WTC11 (cell line): Measurements from ENCODE around the gene PBX3. TPM values are rescaled to one million over a fixed set of nuclear protein-coding genes. Genes with fewer than 3 reads are reported as not detected.

ENCODE experiments used
- ETV6 ChIP-seq: sonication (generic); formaldehyde crosslinking; IDR thresholded peaks from 2 replicates; pipeline ENCODE4 v1.8.1; 2022; ENCODE audit warnings: mild to moderate bottlenecking, missing genetic modification reagents
- TCF7 ChIP-seq: sonication (generic); formaldehyde crosslinking; IDR thresholded peaks from 2 replicates; pipeline ENCODE4 v1.8.0; 2022; ENCODE audit warnings: mild to moderate bottlenecking, low read depth, missing genetic modification reagents, moderate library complexity
- ZNF416 ChIP-seq: fragments of 250-450 bp; sonication (Bioruptor Pico); IDR thresholded peaks from 2 replicates; pipeline ENCODE4 v1.9.0; 2021; ENCODE audit warnings: mild to moderate bottlenecking, inconsistent platforms
- total RNA-seq: library from RNA; stranded (reverse); gene quantifications from 3 replicates; pipeline ENCODE4 v1.2.3, GENCODE V29; 2021
- TF ChIP-seq, protein P1 (sequence below): fragments of 200-600 bp; IDR thresholded peaks from 2 replicates; pipeline ENCODE4 v1.8.0; 2022; ENCODE audit warnings: antibody characterized with exemption
- TF ChIP-seq, protein P2 (sequence below): fragments of 250-450 bp; sonication (Bioruptor Pico); conservative IDR thresholded peaks from 2 replicates; pipeline ENCODE4 v1.9.0; 2021; ENCODE audit warnings: mild to moderate bottlenecking
- TF ChIP-seq, protein P3 (sequence below): fragments of 250-450 bp; sonication (Bioruptor Pico); IDR thresholded peaks from 2 replicates; pipeline ENCODE4 v1.8.0; 2021; ENCODE audit warnings: mild to moderate bottlenecking
- TF ChIP-seq, protein P4 (sequence below): sonication (generic); formaldehyde crosslinking; IDR thresholded peaks from 2 replicates; pipeline ENCODE4 v1.8.0; 2022; ENCODE audit warnings: mild to moderate bottlenecking, missing genetic modification reagents
- TF ChIP-seq, protein P5 (sequence below): sonication (generic); formaldehyde crosslinking; IDR thresholded peaks from 2 replicates; pipeline ENCODE4 v1.8.0; 2022; ENCODE audit warnings: mild to moderate bottlenecking, missing genetic modification reagents
- TF ChIP-seq, protein P6 (sequence below): sonication (generic); formaldehyde crosslinking; IDR thresholded peaks from 2 replicates; pipeline ENCODE4 v1.8.0; 2023; ENCODE audit warnings: missing genetic modification reagents, mild to moderate bottlenecking, borderline replicate concordance
- TF ChIP-seq, protein P7 (sequence below): sonication (generic); formaldehyde crosslinking; IDR thresholded peaks from 2 replicates; pipeline ENCODE4 v1.8.1; 2023; ENCODE audit warnings: mild to moderate bottlenecking, missing genetic modification reagents, borderline replicate concordance
- TF ChIP-seq, protein P8 (sequence below): sonication (generic); formaldehyde crosslinking; IDR thresholded peaks from 2 replicates; pipeline ENCODE4 v1.8.0; 2022; ENCODE audit warnings: mild to moderate bottlenecking, missing genetic modification reagents

PBX3 gene
- total RNA-seq, 1 experiment from 2014 or later = 48.5 TPM

DNA sequence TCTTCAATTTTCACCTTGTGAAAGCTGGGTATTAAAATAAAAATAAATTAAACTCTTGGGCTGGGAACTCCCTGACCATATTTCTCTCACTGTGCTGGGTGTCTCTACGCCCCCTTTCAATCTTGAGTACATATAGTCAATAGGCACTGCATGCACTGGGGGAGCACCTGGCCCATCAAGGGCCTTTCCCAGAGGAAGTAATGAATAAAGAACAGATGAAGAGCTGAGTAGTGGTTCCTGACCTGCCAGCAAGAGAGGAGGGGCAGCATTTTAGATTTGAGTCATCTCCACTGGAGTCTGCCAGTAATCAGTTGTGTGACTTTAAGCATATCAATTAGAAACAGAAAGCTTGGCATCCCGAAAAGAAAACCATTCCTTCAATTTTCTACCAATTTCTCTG, 46.4 kb upstream of the PBX3 start (continued):
- TF ChIP-seq, protein P1, sequence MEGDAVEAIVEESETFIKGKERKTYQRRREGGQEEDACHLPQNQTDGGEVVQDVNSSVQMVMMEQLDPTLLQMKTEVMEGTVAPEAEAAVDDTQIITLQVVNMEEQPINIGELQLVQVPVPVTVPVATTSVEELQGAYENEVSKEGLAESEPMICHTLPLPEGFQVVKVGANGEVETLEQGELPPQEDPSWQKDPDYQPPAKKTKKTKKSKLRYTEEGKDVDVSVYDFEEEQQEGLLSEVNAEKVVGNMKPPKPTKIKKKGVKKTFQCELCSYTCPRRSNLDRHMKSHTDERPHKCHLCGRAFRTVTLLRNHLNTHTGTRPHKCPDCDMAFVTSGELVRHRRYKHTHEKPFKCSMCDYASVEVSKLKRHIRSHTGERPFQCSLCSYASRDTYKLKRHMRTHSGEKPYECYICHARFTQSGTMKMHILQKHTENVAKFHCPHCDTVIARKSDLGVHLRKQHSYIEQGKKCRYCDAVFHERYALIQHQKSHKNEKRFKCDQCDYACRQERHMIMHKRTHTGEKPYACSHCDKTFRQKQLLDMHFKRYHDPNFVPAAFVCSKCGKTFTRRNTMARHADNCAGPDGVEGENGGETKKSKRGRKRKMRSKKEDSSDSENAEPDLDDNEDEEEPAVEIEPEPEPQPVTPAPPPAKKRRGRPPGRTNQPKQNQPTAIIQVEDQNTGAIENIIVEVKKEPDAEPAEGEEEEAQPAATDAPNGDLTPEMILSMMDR = no peak
- TF ChIP-seq, protein P2, sequence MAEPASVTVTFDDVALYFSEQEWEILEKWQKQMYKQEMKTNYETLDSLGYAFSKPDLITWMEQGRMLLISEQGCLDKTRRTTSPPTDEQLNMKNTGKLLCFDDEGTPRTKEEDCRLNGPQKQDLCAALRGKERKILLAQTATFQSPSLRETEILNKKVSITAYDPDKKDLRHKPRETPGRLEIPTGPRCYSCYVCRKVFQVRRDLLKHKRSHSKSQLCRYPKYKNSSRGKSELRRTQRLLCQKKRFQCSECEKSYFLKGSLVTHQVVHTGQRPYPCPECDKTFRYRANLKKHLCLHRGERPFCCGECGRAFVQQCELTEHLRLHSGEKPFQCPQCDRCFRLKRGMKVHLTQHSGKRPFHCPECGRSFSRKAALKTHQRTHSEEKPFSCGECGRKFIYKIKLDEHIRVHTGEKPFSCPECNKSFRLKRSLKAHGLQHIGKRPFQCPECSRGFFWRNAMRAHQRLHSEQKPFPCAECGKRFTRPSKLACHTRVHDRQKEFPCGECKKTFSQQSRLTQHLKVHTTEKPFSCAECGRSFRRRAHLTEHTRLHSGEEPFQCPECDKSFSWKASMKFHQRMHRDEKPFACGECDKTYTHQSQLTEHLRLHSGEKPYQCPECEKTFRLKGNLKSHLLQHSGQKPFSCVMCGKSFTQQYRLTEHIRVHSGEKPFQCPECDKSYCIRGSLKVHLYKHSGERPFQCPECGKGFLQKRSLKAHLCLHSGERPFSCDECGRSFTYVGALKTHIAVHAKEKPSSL = no peak
- TF ChIP-seq ZNF416 (CRISPR knock-in tag) = no peak
- no peak for TF ChIP-seq ETV6 (CRISPR knock-in tag)
- no peak for TF ChIP-seq TCF7
- TF ChIP-seq, protein P3, sequence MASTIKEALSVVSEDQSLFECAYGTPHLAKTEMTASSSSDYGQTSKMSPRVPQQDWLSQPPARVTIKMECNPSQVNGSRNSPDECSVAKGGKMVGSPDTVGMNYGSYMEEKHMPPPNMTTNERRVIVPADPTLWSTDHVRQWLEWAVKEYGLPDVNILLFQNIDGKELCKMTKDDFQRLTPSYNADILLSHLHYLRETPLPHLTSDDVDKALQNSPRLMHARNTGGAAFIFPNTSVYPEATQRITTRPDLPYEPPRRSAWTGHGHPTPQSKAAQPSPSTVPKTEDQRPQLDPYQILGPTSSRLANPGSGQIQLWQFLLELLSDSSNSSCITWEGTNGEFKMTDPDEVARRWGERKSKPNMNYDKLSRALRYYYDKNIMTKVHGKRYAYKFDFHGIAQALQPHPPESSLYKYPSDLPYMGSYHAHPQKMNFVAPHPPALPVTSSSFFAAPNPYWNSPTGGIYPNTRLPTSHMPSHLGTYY (CRISPR knock-in tag) = no peak
- TF ChIP-seq, protein P4, sequence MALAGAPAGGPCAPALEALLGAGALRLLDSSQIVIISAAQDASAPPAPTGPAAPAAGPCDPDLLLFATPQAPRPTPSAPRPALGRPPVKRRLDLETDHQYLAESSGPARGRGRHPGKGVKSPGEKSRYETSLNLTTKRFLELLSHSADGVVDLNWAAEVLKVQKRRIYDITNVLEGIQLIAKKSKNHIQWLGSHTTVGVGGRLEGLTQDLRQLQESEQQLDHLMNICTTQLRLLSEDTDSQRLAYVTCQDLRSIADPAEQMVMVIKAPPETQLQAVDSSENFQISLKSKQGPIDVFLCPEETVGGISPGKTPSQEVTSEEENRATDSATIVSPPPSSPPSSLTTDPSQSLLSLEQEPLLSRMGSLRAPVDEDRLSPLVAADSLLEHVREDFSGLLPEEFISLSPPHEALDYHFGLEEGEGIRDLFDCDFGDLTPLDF = no peak
- TF ChIP-seq, protein P5, sequence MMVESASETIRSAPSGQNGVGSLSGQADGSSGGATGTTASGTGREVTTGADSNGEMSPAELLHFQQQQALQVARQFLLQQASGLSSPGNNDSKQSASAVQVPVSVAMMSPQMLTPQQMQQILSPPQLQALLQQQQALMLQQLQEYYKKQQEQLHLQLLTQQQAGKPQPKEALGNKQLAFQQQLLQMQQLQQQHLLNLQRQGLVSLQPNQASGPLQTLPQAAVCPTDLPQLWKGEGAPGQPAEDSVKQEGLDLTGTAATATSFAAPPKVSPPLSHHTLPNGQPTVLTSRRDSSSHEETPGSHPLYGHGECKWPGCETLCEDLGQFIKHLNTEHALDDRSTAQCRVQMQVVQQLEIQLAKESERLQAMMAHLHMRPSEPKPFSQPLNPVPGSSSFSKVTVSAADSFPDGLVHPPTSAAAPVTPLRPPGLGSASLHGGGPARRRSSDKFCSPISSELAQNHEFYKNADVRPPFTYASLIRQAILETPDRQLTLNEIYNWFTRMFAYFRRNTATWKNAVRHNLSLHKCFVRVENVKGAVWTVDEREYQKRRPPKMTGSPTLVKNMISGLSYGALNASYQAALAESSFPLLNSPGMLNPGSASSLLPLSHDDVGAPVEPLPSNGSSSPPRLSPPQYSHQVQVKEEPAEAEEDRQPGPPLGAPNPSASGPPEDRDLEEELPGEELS (CRISPR knock-in tag) = no peak
- TF ChIP-seq, protein P6, sequence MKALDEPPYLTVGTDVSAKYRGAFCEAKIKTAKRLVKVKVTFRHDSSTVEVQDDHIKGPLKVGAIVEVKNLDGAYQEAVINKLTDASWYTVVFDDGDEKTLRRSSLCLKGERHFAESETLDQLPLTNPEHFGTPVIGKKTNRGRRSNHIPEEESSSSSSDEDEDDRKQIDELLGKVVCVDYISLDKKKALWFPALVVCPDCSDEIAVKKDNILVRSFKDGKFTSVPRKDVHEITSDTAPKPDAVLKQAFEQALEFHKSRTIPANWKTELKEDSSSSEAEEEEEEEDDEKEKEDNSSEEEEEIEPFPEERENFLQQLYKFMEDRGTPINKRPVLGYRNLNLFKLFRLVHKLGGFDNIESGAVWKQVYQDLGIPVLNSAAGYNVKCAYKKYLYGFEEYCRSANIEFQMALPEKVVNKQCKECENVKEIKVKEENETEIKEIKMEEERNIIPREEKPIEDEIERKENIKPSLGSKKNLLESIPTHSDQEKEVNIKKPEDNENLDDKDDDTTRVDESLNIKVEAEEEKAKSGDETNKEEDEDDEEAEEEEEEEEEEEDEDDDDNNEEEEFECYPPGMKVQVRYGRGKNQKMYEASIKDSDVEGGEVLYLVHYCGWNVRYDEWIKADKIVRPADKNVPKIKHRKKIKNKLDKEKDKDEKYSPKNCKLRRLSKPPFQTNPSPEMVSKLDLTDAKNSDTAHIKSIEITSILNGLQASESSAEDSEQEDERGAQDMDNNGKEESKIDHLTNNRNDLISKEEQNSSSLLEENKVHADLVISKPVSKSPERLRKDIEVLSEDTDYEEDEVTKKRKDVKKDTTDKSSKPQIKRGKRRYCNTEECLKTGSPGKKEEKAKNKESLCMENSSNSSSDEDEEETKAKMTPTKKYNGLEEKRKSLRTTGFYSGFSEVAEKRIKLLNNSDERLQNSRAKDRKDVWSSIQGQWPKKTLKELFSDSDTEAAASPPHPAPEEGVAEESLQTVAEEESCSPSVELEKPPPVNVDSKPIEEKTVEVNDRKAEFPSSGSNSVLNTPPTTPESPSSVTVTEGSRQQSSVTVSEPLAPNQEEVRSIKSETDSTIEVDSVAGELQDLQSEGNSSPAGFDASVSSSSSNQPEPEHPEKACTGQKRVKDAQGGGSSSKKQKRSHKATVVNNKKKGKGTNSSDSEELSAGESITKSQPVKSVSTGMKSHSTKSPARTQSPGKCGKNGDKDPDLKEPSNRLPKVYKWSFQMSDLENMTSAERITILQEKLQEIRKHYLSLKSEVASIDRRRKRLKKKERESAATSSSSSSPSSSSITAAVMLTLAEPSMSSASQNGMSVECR (CRISPR knock-in tag) = no peak
- TF ChIP-seq, protein P7, sequence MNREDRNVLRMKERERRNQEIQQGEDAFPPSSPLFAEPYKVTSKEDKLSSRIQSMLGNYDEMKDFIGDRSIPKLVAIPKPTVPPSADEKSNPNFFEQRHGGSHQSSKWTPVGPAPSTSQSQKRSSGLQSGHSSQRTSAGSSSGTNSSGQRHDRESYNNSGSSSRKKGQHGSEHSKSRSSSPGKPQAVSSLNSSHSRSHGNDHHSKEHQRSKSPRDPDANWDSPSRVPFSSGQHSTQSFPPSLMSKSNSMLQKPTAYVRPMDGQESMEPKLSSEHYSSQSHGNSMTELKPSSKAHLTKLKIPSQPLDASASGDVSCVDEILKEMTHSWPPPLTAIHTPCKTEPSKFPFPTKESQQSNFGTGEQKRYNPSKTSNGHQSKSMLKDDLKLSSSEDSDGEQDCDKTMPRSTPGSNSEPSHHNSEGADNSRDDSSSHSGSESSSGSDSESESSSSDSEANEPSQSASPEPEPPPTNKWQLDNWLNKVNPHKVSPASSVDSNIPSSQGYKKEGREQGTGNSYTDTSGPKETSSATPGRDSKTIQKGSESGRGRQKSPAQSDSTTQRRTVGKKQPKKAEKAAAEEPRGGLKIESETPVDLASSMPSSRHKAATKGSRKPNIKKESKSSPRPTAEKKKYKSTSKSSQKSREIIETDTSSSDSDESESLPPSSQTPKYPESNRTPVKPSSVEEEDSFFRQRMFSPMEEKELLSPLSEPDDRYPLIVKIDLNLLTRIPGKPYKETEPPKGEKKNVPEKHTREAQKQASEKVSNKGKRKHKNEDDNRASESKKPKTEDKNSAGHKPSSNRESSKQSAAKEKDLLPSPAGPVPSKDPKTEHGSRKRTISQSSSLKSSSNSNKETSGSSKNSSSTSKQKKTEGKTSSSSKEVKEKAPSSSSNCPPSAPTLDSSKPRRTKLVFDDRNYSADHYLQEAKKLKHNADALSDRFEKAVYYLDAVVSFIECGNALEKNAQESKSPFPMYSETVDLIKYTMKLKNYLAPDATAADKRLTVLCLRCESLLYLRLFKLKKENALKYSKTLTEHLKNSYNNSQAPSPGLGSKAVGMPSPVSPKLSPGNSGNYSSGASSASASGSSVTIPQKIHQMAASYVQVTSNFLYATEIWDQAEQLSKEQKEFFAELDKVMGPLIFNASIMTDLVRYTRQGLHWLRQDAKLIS (CRISPR knock-in tag) = no peak
- TF ChIP-seq, protein P8, sequence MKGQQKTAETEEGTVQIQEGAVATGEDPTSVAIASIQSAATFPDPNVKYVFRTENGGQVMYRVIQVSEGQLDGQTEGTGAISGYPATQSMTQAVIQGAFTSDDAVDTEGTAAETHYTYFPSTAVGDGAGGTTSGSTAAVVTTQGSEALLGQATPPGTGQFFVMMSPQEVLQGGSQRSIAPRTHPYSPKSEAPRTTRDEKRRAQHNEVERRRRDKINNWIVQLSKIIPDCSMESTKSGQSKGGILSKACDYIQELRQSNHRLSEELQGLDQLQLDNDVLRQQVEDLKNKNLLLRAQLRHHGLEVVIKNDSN (CRISPR knock-in tag) = no peak
